Measurements from ENCODE around the gene DHRS2. TPM values are rescaled to one million over a fixed set of nuclear protein-coding genes. Genes with fewer than 3 reads are reported as not detected.
A peak's percentile ranks its signal among the peaks of the same experiment; 100 is the strongest.

DHRS2 gene
- total and polyA plus RNA-seq, 2 of the 13 experiments (the other 11 are each of a cell fraction or from before 2014, with no cell fraction given): 1,621 to 3,021 TPM

- TF ChIP-seq ZNF790 (CRISPR knock-in tag; IDR thresholded peaks at IDR 0.05; ENCODE audit: borderline replicate concordance): no peak
- TF ChIP-seq ZNF619 (CRISPR knock-in tag; IDR thresholded peaks at IDR 0.05): no peak
- no peak for TF ChIP-seq ZNF546 (CRISPR knock-in tag; conservative IDR thresholded peaks at IDR 0.05)
- peak; percentile 48 for TF ChIP-seq EED (CRISPR knock-in tag; IDR thresholded peaks at IDR 0.05)
- peak; percentile 5; the same call in 1 of the 2 replicates for TF ChIP-seq FOXK1 (CRISPR knock-in tag; IDR thresholded peaks at IDR 0.05; ENCODE audit: borderline replicate concordance, low read depth)
- no peak for TF ChIP-seq RAD21 (CRISPR knock-in tag; IDR thresholded peaks at IDR 0.05)
- no peak for TF ChIP-seq GMEB1 (CRISPR knock-in tag; IDR thresholded peaks at IDR 0.05; ENCODE audit: borderline replicate concordance)
- TF ChIP-seq TEAD2 (CRISPR knock-in tag; IDR thresholded peaks at IDR 0.05): no peak
- TF ChIP-seq ZNF34 (CRISPR knock-in tag; IDR thresholded peaks at IDR 0.05; ENCODE audit: borderline replicate concordance): peak; percentile 74; the same call in 1 of the 2 replicates
- TF ChIP-seq RARG (CRISPR knock-in tag; IDR thresholded peaks at IDR 0.05; ENCODE audit: low read depth): no peak
- TF ChIP-seq ZBTB8A (CRISPR knock-in tag; IDR thresholded peaks at IDR 0.05; ENCODE audit: borderline replicate concordance, low read depth): no peak; the same call in 1 of the 2 replicates
- no peak for TF ChIP-seq ISL2 (CRISPR knock-in tag; IDR thresholded peaks at IDR 0.05)
- TF ChIP-seq, protein P1, sequence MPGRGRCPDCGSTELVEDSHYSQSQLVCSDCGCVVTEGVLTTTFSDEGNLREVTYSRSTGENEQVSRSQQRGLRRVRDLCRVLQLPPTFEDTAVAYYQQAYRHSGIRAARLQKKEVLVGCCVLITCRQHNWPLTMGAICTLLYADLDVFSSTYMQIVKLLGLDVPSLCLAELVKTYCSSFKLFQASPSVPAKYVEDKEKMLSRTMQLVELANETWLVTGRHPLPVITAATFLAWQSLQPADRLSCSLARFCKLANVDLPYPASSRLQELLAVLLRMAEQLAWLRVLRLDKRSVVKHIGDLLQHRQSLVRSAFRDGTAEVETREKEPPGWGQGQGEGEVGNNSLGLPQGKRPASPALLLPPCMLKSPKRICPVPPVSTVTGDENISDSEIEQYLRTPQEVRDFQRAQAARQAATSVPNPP (CRISPR knock-in tag; IDR thresholded peaks at IDR 0.05): no peak
These were observed 4.5 kb downstream of the DHRS2 start (continued) for GRCh38 chr14:23640524-23641141.

All from HepG2 (cell line).